Panc1 (cell line): ENCODE results near the gene CAPRIN2.

Experiments used
- POLR2AphosphoS5 ChIP-seq: IDR thresholded peaks from 2 replicates; pipeline ENCODE4 v1.6.1; 2012; ENCODE audit warnings: mild to moderate bottlenecking, low read depth, low read length, moderate library complexity
- SIN3A ChIP-seq: IDR thresholded peaks from 2 replicates; pipeline ENCODE4 v1.6.1; 2012; ENCODE audit warnings: low read depth, mild to moderate bottlenecking, low read length, moderate library complexity, borderline replicate concordance; ENCODE audit not compliant: insufficient read depth
- TCF7L2 ChIP-seq: IDR thresholded peaks from 2 replicates; pipeline ENCODE4 v1.6.1; 2011; ENCODE audit warnings: mild to moderate bottlenecking, low read depth, low read length, inconsistent platforms
- TF ChIP-seq, protein P1 (sequence below): fragments of 450-650 bp; IDR thresholded peaks from 2 replicates; pipeline ENCODE4 v1.5.1; 2017; ENCODE audit warnings: mild to moderate bottlenecking

DNA sequence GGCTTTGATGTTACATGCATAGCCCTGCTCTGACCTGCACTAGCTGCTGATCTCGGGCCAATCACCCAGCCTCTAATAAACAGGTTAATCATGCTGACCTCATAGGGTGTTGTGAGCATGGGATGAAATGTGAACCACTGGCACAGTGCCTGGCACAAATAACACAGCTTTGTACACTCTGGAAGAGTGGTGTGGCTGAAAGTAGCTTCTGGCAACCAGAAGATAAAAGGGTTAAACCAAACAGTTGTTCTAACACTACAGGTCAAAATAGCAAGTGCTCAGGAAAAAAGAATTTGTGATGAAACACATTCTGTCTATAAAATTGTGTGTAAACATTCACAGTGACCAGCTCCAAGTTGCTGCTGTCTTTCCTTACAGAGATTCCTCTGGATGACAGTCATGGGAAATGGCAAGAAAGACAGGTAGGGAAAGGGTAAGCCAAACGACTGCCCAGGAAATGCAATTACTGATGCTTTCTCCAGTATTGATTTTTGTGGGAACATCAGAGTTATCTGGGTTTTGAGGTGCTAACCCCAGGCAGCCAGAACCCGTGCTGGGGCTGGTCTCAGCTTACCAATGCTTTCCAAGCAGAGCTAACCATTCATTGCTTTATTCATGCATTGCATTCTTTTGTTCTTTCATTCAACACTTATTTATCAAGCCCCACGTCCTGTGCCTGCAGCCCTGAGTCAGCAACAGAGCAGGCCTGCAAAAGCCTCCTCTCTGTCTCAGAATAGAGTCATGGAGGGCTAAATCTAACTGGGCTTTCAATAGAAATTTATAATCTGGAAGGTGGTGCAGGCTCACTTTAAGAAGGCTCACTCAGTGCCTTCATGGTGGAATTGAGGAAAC is 38.1 kb upstream of the CAPRIN2 start:
- TF ChIP-seq POLR2AphosphoS5, result peak; percentile 58; the same call in 1 of the 2 replicates
- TF ChIP-seq, protein P1, sequence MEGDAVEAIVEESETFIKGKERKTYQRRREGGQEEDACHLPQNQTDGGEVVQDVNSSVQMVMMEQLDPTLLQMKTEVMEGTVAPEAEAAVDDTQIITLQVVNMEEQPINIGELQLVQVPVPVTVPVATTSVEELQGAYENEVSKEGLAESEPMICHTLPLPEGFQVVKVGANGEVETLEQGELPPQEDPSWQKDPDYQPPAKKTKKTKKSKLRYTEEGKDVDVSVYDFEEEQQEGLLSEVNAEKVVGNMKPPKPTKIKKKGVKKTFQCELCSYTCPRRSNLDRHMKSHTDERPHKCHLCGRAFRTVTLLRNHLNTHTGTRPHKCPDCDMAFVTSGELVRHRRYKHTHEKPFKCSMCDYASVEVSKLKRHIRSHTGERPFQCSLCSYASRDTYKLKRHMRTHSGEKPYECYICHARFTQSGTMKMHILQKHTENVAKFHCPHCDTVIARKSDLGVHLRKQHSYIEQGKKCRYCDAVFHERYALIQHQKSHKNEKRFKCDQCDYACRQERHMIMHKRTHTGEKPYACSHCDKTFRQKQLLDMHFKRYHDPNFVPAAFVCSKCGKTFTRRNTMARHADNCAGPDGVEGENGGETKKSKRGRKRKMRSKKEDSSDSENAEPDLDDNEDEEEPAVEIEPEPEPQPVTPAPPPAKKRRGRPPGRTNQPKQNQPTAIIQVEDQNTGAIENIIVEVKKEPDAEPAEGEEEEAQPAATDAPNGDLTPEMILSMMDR, result no peak
- TF ChIP-seq TCF7L2, result peak; percentile 90
- TF ChIP-seq SIN3A, result no peak
